Measurements from ENCODE around the gene NXF3.
"Not testable (repeated sequence)": the region's sequence is repeated elsewhere in the genome, so short reads cannot be mapped to it uniquely, and the experiment has no call there.

The NXF3 gene

GRCh38 chrX:103033371-103033770, 59.6 kb downstream of the NXF3 start:
- not testable (repeated sequence) for DNase-seq

All from 8988T (cell line).